ENCODE results near the gene DCDC1.

The DCDC1 gene

GRCh38 chr11:31369348-31370329 lies at the start of gene DCDC1, which contains the start of gene DNAJC24:
DCDC1 (minus strand) TSS chr11:31369739; CDS start chr11:31328280, 41,459 bp downstream.
DNAJC24 (plus strand) TSS chr11:31369860; CDS start chr11:31370749, 889 bp downstream.
- peak; percentile 97 for DNase-seq (ENCODE audit: low read depth, low spot score)

DNA sequence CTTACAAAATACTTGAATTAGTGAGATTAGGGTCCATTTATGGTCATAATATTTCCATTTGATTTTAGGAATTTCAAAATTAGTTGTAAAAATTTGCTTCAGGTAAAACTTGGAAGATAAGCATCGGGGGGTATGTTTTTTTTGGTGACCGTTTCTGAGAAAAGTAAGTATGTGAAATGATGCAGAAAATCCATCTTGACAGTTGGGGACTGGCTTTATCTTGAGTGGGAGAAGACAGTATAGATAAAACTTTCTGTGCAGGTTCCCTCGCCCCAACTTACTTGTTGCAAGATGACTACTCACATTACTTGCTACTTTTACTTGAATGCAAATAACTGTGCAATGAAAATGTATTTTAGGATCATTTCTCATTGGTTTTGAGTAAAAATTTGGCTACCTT lies 49.6 kb upstream of the DCDC1 start:
- no peak for DNase-seq (ENCODE audit: low read depth, low spot score)

DNA sequence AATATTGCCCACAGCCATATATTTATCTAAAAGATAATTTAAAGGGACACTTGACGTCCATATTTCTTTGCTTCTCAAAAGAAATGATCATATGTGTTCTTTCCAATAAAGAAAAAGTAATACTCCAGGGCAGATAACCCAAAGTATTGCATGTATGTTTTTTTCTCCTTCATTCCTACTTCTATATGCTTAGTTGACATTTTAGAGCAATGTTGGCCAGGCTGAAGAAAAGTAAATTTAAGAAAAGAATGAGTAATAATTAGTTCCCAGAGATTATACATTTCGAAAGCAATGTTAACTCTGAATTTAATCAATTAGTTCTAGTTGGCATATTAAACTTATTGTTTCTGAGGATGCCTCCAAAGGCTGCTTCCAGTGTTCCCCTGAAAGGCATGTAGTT lies 48.3 kb upstream of the DCDC1 start:
- no peak for DNase-seq (ENCODE audit: low read depth, low spot score)

DNA sequence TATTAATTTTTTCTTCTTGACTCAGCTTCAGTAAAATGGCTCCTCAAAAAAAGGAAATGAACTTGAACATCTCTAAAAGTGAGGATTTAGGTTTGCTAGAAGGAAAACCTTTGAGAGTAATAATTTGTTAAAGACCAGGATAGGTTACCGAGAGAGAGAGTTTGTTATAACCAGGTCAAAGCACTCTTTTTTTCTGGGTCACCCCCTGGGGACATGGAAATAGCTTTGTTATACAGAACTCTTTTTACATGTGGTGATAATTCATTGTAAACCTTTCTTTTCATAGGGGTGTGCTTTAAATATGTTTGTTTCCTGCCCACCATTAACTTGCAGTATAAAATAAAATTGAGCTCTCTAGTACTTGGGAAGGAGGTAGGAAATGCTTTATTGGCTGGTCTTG lies 47.8 kb upstream of the DCDC1 start:
- no peak for DNase-seq (ENCODE audit: low read depth, low spot score)

DNA sequence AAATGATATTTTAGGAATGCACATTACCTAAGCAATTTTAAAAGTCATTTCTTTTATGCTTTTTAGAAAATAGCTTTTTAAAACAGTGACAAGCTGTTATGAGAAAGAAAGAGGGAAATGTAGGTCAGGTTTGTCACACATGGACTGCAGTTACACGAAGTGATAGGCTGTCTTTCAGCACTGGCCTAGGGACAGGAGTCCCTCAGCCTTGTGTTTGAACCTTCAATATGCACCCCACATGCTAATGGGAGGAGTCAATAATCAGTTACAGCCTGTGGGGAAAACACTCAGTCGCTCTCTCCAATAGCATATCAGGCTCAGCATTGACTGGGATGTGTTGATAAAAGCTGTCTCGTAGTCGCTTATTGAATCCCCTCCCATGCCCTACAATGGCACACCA lies 45.9 kb upstream of the DCDC1 start:
- DNase-seq (ENCODE audit: low read depth, low spot score), result no peak

GRCh38 chr11:31414338-31414737 lies 44.8 kb upstream of the DCDC1 start:
- DNase-seq (ENCODE audit: low read depth, low spot score), result no peak

- DNase-seq (ENCODE audit: low read depth, low spot score), result no peak
Observed at GRCh38 chr11:31412946-31413345, 43.4 kb upstream of the DCDC1 start.

DNA sequence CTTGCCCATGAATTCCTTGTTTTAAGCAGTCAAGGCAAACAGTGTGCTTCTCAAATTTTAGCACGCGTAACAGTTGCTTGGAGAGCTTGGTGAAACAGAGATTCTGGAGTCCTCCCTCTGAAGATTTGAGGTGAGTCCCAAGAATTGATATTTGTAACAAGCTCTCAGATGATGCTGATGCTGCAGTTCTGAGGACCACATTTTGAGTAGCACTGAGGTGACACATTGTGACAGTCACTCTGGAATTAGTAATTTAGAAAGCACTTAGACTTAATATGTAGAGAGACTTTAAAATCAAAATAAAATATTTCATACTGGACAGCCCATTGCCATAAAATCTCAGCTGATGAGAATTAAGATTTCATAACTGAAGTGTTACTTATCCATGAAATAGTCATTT lies 38.7 kb upstream of the DCDC1 start:
- DNase-seq (ENCODE audit: low read depth, low spot score), result no peak

- DNase-seq (ENCODE audit: low read depth, low spot score), result no peak
Observed at GRCh38 chr11:31404614-31405013, 35.1 kb upstream of the DCDC1 start.

- DNase-seq (ENCODE audit: low read depth, low spot score), result no peak
Observed at GRCh38 chr11:31397239-31397834, 27.8 kb upstream of the DCDC1 start.

DNA sequence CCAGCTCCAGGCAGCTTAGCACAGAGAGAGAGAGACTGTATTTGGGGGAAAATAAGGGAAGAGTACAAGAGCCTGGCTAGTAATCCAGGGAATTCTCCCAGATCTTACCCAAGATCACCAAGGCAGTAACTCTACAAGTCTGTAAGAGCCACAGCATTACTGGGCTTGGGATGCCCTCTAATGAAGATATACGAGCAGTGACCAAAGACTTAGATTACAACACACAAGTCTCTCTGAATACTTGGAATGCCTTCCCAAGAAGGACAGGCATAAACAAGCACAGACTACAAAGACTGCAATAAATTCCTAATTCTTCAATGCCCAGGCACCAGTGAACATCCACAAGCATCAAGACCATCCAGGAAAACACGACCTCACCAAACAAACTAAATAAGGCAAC lies 17.8 kb upstream of the DCDC1 start:
- peak; percentile 23 for DNase-seq (ENCODE audit: low read depth, low spot score)

GRCh38 chr11:31383116-31383515 lies 13.6 kb upstream of the DCDC1 start:
- no peak for DNase-seq (ENCODE audit: low read depth, low spot score)

DNA sequence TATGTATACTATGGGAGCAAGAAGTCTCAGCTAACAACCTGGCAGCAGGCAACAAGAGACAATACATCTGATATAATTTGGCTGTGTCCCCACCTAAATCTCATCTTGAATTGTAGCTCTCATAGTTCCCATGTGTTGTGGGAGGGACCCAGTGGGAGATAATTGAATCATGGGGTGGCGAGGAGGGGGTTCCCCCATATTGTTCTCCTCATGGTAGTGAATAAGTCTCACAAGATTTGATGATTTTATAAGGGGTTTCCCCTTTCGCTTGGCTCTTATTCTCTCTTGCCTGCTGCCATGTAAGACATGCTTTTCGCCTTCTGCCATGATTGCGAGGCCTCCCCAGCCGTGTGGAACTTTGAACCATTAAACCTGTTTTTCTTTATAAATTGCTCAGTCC lies 6.3 kb upstream of the DCDC1 start:
- DNase-seq (ENCODE audit: low read depth, low spot score), result no peak

DNA sequence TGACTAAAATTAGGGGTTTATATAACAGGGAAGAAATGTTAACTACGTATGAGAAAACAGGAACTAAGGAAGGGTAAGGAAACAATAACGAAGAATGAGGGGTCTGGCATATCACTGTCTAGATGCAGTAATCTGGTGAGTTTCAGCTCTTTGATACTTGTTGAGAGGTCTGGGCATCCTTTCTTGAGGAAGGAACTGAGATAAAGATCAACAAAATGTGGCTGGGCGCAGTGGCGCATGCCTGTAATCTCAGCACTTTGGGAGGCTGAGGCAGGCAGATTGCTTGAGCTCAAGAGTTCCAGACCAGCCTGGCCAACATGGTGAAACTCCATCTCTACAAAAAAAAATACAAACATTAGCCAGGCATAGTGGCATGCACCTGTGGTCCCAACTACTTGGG lies 2.7 kb downstream of the DCDC1 start:
- DNase-seq (ENCODE audit: low read depth, low spot score), result no peak

DNA sequence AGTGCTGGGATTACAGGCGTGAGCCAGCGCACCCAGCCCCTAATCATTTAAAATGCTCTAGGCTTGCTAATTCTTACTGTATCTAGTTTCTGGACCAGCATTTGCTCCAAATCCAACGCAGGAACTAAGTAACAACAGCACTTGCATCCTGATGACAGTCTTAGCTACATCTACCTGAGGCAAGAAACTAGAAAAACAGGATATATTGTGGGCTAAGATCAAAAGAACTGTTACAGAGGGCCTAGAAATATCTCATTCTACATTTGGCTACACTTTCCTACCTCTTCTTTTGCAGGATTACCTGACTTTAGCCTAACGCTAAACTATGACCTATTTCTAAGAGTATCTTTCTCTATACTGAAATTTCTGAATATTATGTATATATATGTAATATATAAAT lies 7.8 kb downstream of the DCDC1 start:
- no peak for DNase-seq (ENCODE audit: low read depth, low spot score)

GRCh38 chr11:31355817-31356216 lies 13.7 kb downstream of the DCDC1 start:
- no peak for DNase-seq (ENCODE audit: low read depth, low spot score)

- DNase-seq (ENCODE audit: low read depth, low spot score), result no peak
Observed at GRCh38 chr11:31355131-31355530, 14.4 kb downstream of the DCDC1 start.

GRCh38 chr11:31351168-31351567 lies 18.4 kb downstream of the DCDC1 start:
- DNase-seq (ENCODE audit: low read depth, low spot score), result no peak

DNA sequence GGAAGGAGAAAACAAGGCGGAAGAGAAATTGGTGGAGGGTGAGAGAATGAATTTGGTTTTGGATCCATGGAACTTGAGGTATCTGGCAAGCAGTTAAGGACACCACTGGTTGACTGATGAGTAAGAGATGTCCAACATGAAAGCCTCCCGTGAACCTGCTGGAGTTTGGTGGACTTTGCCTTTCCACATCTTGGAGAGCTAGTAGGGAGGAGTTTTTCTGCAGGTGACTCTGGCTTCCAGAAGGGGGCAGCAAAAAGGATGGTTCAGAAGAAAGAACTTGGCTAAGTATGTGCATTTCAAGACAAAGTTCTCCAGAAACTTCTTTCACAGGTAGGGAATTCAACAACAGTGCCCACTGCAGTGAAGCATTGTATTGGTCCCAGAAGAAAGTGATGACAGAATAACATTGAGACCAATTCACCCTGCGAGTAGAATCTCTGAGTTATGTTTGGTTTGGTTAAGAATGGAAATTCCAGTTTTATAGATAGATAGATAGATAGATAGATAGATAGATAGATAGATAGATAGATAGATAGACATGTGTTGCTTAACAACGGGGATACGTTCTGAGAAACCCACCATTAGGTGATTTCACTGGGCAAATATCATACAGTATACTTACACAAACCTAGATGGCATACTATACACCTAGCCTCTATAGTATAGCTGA lies 28.5 kb downstream of the DCDC1 start:
- peak; percentile 49 for DNase-seq (ENCODE audit: low read depth, low spot score)

- no peak for DNase-seq (ENCODE audit: low read depth, low spot score)
Observed at GRCh38 chr11:31337806-31338205, 31.7 kb downstream of the DCDC1 start.

- no peak for DNase-seq (ENCODE audit: low read depth, low spot score)
Observed at GRCh38 chr11:31328697-31329096, 40.8 kb downstream of the DCDC1 start.

DNA sequence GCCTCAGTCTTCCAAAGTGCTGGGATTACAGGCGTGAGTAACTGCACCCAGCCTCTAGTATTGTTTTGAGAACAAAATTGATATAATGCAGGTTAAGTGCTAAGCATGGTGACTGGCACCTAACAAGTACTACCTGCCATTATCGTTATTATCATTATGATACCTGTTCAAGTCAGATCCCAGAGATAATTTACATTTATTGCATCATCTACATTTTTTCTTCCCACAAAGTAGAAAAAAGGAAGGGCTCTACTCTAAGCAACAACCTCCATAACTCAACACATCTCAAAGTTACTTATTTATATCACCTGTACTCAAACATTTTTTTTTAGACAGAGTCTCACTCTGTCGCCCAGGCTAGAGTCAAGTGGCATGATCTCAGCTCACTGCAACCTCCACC lies 42.1 kb downstream of the DCDC1 start:
- no peak for DNase-seq (ENCODE audit: low read depth, low spot score)

Measured in ELF-1 (cell line).